Loucy (cell line): ENCODE data around the gene SCFD2.

Source experiments
- CTCF ChIP-seq: fragments of 200-600 bp; sonication (generic); conservative IDR thresholded peaks from 2 replicates; pipeline ENCODE4 v1.5.1; 2014; ENCODE audit warnings: mild to moderate bottlenecking, antibody characterized with exemption, low read length
- EZH2phosphoT487 ChIP-seq: fragments of 200-600 bp; IDR thresholded peaks from 2 replicates; pipeline ENCODE4 v1.6.1; 2018; ENCODE audit warnings: antibody characterized with exemption, mild to moderate bottlenecking, moderate library complexity, borderline replicate concordance

GRCh38 chr4:53010318-53010717, 355.5 kb downstream of the SCFD2 start:
- TF ChIP-seq CTCF: no peak
- TF ChIP-seq EZH2phosphoT487: no peak
